LNCAP (cell line): ENCODE data around the gene GALNT18.

Experiments used
- CTCF ChIP-seq: fragments of 450-650 bp; IDR thresholded peaks from 2 replicates; pipeline ENCODE4 v1.5.1; 2017; ENCODE audit warnings: mild to moderate bottlenecking

GALNT18 gene

GRCh38 chr11:11586465-11586864, 35.3 kb downstream of the GALNT18 start:
- no peak for TF ChIP-seq CTCF

GRCh38 chr11:11584937-11585336, 36.9 kb downstream of the GALNT18 start:
- TF ChIP-seq CTCF, result no peak

GRCh38 chr11:11584530-11584810, 37.3 kb downstream of the GALNT18 start:
- TF ChIP-seq CTCF, result no peak

- no peak for TF ChIP-seq CTCF
These were observed 37.8 kb downstream of the GALNT18 start for GRCh38 chr11:11583801-11584529.

- TF ChIP-seq CTCF, result no peak
These were observed 39.6 kb downstream of the GALNT18 start for GRCh38 chr11:11582011-11582701.

GRCh38 chr11:11581481-11581880, 40.3 kb downstream of the GALNT18 start:
- TF ChIP-seq CTCF, result no peak

GRCh38 chr11:11580841-11581411, 40.9 kb downstream of the GALNT18 start:
- TF ChIP-seq CTCF, result no peak
